ENCODE measurements around the gene SH3PXD2B. TPM values are rescaled to one million over a fixed set of nuclear protein-coding genes. Genes with fewer than 3 reads are reported as not detected.

The SH3PXD2B gene
- total RNA-seq, 1 donor from 2014 or later: 30.9 TPM

DNA sequence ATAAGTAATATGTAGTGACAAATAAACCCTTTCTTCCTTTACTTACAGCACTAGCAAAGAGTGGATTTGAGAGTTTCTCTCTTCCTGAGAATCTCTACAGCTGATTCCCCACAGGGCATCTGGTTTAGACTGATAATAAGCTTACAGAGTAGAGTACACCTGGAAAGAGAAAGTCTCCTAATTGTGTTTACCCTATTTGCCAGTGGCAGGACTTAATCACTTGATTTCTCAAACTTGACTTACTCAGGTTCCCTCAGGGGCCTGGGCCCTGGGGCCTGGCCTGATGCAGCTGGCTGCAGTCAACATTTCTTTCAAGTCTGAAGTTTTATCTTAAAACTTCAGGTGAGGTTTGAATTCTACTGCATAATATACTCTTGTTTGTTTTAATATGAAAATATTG lies 132.7 kb downstream of the SH3PXD2B start:
- H3K9me3 ChIP-seq: no peaks in the 10 kb centered on the region
- no peak overlapping the region for H3K4me3 ChIP-seq
- H3K27ac ChIP-seq: no peak overlapping the region
- no peaks in the 10 kb centered on the region for H3K4me1 ChIP-seq
- no peaks in the 10 kb centered on the region for H3K27me3 ChIP-seq
- H3K36me3 ChIP-seq: no peaks in the 10 kb centered on the region
- intact Hi-C loops (cut with DNase I): no loop called here
- no peak for DNase-seq (ENCODE audit: extremely low spot score in 2 of 2)
- TF ChIP-seq, protein P1, sequence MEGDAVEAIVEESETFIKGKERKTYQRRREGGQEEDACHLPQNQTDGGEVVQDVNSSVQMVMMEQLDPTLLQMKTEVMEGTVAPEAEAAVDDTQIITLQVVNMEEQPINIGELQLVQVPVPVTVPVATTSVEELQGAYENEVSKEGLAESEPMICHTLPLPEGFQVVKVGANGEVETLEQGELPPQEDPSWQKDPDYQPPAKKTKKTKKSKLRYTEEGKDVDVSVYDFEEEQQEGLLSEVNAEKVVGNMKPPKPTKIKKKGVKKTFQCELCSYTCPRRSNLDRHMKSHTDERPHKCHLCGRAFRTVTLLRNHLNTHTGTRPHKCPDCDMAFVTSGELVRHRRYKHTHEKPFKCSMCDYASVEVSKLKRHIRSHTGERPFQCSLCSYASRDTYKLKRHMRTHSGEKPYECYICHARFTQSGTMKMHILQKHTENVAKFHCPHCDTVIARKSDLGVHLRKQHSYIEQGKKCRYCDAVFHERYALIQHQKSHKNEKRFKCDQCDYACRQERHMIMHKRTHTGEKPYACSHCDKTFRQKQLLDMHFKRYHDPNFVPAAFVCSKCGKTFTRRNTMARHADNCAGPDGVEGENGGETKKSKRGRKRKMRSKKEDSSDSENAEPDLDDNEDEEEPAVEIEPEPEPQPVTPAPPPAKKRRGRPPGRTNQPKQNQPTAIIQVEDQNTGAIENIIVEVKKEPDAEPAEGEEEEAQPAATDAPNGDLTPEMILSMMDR (IDR thresholded peaks at IDR 0.05): no peak
- no peak for TF ChIP-seq POLR2A (IDR thresholded peaks at IDR 0.05)
- no peak for TF ChIP-seq POLR2AphosphoS5 (IDR thresholded peaks at IDR 0.05; ENCODE audit: insufficient read depth in 1 of 2, low read depth in 1 of 2)

DNA sequence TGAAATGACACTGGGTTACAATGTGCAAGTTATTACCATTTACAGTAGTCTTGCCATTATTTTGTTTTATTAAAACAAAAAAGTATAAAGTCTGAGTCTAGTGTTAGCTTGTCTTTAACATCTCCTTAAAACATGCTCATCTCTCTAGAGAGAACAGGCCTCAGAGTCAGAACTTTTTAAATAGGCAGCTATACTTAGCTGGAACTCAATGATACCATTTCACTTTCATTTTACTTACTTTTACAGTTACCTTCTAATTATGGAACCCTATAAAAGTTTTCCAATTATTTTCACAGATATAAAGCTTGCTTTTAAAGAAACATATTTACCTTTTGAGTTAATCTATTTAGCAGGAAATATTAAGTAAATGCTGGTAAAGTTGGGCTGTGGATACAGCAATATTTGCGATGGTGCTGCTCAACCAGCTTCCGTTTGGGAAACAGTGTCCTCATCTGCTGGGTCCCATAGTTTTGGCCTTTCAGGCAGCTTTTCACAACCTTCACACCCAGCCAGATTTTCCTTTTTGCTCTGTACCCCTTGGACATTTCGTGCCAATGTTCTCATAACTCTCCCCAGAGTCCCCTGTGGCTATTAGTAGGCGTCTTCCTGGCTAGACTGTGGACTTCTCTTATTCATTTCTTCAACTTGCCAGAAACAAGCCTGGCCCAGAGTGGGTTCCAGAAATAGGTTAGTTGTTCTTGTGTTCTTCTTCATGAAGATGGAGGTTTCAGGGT lies 134.4 kb downstream of the SH3PXD2B start:
- TF ChIP-seq POLR2AphosphoS5 (IDR thresholded peaks at IDR 0.05; ENCODE audit: insufficient read depth in 1 of 2, low read depth in 1 of 2): no peak
- TF ChIP-seq, protein P1 (IDR thresholded peaks at IDR 0.05): no peak
- TF ChIP-seq POLR2A (IDR thresholded peaks at IDR 0.05): no peak
- Histone ChIP-seq H3K4me3 (no peak overlapping the region), H3K9me3 (no peaks in the 10 kb centered on the region), H3K27ac (no peak overlapping the region), H3K4me1 (no peaks in the 10 kb centered on the region), H3K36me3 (no peaks in the 10 kb centered on the region), H3K27me3 (no peaks in the 10 kb centered on the region)
- intact Hi-C loops (cut with DNase I): no loop called here
- DNase-seq (ENCODE audit: extremely low spot score in 2 of 2): no peak

DNA sequence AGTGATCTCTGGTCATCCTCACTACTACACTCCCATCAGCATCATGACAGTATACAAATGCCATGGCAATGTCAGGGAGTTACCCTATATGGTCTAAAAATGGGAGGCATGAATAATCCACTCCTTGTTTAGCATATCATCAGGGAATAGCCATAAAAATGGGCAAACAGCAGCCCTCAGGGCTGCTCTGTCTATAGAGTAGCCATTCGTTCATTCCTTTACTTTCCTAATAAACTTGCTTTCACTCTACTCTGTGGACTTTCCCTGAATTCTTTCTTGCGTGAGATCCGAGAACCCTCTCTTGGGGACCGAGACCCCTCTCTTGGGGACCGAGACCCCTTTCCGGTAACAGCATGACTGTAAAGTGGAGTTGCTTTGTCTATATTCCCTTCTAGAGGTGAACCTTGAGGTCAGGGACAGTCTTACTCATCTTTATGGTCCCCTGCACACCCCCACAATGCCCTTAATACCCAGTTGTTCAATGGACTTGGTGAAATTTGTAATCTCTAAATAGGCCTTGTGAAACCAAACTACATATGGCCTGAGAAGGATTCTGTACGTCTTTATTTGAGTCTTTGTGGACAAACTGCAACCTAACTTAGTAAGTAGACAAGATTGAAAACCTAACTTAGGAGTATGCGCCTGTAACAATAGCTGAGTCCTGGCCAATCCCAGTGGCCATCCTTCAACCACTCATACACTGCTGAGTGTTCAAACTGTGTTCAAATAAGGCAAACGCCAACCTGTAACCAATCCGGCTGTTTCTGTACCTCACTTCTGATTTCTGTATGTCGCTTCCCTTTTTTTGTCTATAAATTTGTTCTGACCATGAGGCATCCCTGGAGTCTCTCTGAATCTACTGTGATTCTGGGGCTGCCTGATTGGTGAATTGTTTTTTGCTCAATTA lies 138.5 kb downstream of the SH3PXD2B start:
- Histone ChIP-seq H3K4me3 (no peak overlapping the region), H3K9me3 (no peaks in the 10 kb centered on the region), H3K4me1 (no peaks in the 10 kb centered on the region), H3K36me3 (no peaks in the 10 kb centered on the region), H3K27ac (no peak overlapping the region), H3K27me3 (no peaks in the 10 kb centered on the region)
- DNase-seq (ENCODE audit: extremely low spot score in 2 of 2): no peak
- intact Hi-C loops (cut with DNase I): no loop called here
- TF ChIP-seq, protein P1 (IDR thresholded peaks at IDR 0.05): no peak
- TF ChIP-seq POLR2A (IDR thresholded peaks at IDR 0.05) (no peak), POLR2AphosphoS5 (IDR thresholded peaks at IDR 0.05; ENCODE audit: insufficient read depth in 1 of 2, low read depth in 1 of 2) (no peak)

DNA sequence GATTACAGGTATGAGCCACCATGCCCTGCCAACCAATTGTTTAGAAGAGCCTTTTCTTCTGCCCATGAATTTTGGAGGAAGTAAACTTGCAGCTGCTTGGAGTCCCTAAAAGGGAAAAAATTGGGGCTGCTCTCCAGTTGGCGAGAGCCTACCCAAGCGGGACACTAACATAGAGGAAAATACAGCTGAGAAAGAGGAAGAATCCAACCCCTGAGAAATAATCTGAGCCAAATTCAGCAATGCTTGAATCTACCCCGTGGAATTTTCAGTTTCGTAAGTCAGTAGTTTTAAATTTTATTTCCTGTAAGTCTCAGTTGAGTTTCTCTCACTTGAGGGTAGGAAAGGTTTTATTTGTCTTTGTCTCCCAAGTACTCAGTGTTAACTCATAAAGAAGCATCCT lies 140.4 kb downstream of the SH3PXD2B start:
- no peaks in the 10 kb centered on the region for H3K4me1 ChIP-seq
- no peak overlapping the region for H3K27ac ChIP-seq
- H3K9me3 ChIP-seq: no peaks in the 10 kb centered on the region
- no peaks in the 10 kb centered on the region for H3K27me3 ChIP-seq
- DNase-seq (ENCODE audit: extremely low spot score in 2 of 2): no peak
- TF ChIP-seq POLR2A (IDR thresholded peaks at IDR 0.05) (no peak), POLR2AphosphoS5 (IDR thresholded peaks at IDR 0.05; ENCODE audit: insufficient read depth in 1 of 2, low read depth in 1 of 2) (no peak)
- TF ChIP-seq, protein P1 (IDR thresholded peaks at IDR 0.05): no peak
- H3K36me3 ChIP-seq: no peaks in the 10 kb centered on the region
- H3K4me3 ChIP-seq: no peak overlapping the region
- intact Hi-C loops (cut with DNase I): no loop called here

Data from vagina (tissue), 2 donors.